WERI-Rb-1 (cell line): ENCODE measurements around the gene ZNF579.
"Not testable (repeated sequence)": the region's sequence is repeated elsewhere in the genome, so short reads cannot be mapped to it uniquely, and the experiment has no call there.

ENCODE experiments used
- DNase-seq: peaks from one replicate; pipeline ENCODE4 v3.0.0-alpha.2; 2020
- H3K27ac ChIP-seq: fragments of 250-450 bp; sonication (Bioruptor Pico); 2 replicates; pipeline ENCODE4 v1.5.1; 2020; ENCODE audit warnings: mild to moderate bottlenecking, moderate library complexity
- H3K27me3 ChIP-seq: fragments of 250-450 bp; sonication (Bioruptor Pico); 2 replicates; pipeline ENCODE4 v1.5.1; 2021; ENCODE audit warnings: mild to moderate bottlenecking, low read depth, moderate library complexity; ENCODE audit not compliant: insufficient read depth, severe bottlenecking
- H3K36me3 ChIP-seq: fragments of 250-450 bp; sonication (Bioruptor Pico); 2 replicates; pipeline ENCODE4 v1.5.1; 2020; ENCODE audit warnings: mild to moderate bottlenecking, moderate library complexity
- H3K4me3 ChIP-seq: 2 replicates; pipeline ENCODE4 v1.5.1; 2011; ENCODE audit warnings: low read depth, mild to moderate bottlenecking, control low read depth, low read length
- H3K9me3 ChIP-seq: fragments of 250-450 bp; sonication (Bioruptor Pico); 2 replicates; pipeline ENCODE4 v1.5.1; 2021; ENCODE audit warnings: mild to moderate bottlenecking, moderate library complexity; ENCODE audit not compliant: severe bottlenecking
- TF ChIP-seq, protein P1 (sequence below): IDR thresholded peaks from 2 replicates; pipeline ENCODE4 v1.5.1; 2011; ENCODE audit warnings: low read depth, mild to moderate bottlenecking, control low read depth, inconsistent platforms, low read length

ZNF579 gene

DNA sequence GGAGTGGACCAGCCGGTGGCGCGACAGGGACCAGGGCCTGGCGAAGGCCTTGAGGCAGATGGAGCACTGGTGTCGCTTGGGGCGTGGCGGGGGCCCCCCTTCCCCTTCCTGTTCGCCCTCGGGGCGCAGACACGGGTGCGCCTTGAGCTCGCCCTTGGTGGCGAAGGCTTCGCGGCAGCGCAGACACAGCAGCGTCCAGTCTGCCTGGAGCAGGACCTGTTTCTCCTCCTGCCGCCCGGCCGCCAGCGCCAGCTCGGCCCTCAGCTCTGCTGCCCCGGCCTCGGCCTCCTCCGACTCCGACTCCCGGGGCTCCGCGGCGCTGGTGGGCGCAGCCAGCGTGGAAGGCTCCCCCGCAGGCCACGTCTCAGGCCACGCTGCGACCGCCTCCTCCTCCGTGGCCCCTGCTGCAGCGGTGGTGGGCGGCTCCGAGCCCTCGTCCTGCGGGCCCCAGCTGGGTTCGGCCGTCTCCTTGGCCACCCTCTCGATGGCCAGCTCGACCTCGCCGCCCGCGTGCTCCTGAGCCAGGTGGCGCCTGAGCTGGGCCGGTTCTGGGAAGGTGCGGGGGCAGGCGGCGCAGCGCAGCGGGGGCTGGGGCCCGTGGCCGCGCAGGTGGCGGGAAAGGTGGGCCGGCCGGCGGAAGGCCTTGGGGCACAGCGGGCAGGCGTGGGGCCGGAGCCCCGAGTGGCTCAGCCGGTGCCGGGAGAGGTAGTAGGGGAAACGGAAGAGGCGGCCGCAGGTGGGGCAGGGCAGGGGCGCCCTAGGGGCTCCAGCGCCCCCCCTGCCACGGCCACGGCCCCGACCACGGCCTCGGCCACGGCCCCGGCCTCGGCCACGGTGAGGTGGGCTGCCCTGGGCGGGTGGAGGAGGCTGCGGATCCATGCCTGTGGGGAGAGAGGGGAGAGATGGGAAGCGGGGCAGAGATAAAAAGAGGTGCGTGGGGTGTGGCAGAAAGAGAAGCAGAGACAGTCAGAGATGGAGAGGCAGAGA is 1.6 kb downstream of the ZNF579 start:
- peaks cover 18% of the 10 kb centered on the region for H3K36me3 ChIP-seq
- TF ChIP-seq, protein P1, sequence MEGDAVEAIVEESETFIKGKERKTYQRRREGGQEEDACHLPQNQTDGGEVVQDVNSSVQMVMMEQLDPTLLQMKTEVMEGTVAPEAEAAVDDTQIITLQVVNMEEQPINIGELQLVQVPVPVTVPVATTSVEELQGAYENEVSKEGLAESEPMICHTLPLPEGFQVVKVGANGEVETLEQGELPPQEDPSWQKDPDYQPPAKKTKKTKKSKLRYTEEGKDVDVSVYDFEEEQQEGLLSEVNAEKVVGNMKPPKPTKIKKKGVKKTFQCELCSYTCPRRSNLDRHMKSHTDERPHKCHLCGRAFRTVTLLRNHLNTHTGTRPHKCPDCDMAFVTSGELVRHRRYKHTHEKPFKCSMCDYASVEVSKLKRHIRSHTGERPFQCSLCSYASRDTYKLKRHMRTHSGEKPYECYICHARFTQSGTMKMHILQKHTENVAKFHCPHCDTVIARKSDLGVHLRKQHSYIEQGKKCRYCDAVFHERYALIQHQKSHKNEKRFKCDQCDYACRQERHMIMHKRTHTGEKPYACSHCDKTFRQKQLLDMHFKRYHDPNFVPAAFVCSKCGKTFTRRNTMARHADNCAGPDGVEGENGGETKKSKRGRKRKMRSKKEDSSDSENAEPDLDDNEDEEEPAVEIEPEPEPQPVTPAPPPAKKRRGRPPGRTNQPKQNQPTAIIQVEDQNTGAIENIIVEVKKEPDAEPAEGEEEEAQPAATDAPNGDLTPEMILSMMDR = no peak
- peak overlapping the region; percentile 90 for H3K27ac ChIP-seq
- H3K9me3 ChIP-seq = no peaks in the 10 kb centered on the region
- no peak for DNase-seq
- H3K27me3 ChIP-seq = no peaks in the 10 kb centered on the region
- H3K4me3 ChIP-seq = peak overlapping the region; percentile 95; the same call in 1 of the 2 replicates

DNA sequence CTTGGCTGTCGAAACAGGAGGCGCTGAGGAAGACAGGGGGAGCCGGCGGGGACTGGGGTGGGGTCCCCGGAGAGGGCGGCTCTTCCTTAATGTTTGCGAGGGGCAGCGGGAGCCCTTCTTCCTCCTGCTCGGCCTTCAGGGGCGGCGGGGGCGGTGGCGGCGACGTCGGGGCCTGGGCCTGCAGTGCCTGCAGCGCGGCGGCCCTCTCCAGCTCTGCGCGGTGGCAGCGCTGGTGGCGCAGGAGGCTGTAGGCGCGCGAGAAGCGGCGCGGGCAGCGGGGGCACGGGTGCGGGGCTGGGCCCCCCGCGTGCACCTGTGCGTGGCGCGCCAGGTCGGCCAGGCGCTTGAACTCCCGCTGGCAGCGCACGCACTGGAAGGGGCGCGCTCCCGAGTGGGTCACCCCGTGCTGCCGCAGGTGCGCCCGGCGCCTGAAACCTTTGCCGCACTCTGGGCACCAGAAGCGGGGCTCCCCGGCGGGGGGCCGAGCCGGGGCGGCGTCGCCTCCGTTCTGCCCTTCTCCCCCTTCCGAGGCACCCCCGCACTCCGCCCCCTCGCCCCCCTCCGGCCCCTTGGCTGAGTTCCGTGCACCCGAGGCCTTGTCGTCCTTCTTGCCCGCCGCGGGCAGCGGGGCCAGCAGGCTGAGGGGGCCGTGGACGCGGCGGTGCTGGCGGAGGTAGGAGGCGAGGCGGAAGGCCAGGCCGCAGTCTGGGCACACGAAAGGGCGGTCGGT is 2.5 kb downstream of the ZNF579 start:
- no peaks in the 10 kb centered on the region for H3K27me3 ChIP-seq
- TF ChIP-seq, protein P1 = no peak
- H3K27ac ChIP-seq = no peak overlapping the region

DNA sequence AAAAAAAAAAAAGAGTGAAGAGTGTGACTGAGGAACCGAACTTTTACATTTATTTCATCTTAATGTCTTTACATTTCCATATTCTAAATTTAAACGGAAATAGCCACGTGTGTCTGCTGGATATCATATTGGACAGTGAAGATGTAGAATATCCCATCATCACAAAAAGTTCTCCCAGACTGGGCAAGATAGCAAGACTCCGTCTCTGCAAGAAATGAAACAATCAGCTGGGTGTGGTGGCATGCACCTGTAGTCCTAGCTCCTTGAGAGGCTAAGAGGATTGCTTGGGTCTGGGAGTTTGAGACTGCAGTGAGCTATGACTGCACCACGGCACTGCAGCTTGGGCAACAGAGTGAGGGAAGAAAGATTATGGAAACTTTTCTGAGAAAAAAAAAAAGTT is 3.9 kb downstream of the ZNF579 start:
- no peak for DNase-seq
- no peak overlapping the region for H3K27ac ChIP-seq
- no peak overlapping the region for H3K4me3 ChIP-seq
- peaks cover 18% of the 10 kb centered on the region for H3K36me3 ChIP-seq
- TF ChIP-seq, protein P1 = no peak
- no peaks in the 10 kb centered on the region for H3K27me3 ChIP-seq
- no peaks in the 10 kb centered on the region for H3K9me3 ChIP-seq

More for the DNA sequence above, 2.5 kb downstream of the ZNF579 start:
- no peaks in the 10 kb centered on the region for H3K9me3 ChIP-seq
- no peak overlapping the region for H3K4me3 ChIP-seq
- no peak for DNase-seq
- peaks cover 18% of the 10 kb centered on the region for H3K36me3 ChIP-seq

DNA sequence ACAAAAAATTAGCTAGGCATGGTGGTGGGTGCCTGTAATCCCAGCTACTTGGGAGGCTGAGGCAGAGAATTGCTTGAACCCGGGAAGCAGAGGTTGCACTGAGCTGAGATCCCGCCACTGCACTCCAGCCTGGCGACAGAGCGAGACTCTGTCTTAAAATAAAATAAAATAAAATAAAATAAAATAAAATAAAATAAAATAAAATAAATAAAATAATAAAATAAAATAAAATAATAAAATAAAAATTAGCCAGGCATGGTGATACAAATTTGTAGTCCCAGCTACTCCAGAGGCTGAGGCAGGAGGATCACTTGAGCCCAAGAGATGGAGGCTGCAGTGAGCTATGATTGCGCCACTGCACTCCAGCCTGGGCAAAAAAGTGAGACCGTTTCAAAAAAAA is 6.7 kb downstream of the ZNF579 start:
- H3K27ac ChIP-seq, DNase-seq, H3K9me3 ChIP-seq, H3K27me3 ChIP-seq, H3K4me3 ChIP-seq: not testable (repeated sequence)
- H3K36me3 ChIP-seq = peaks cover 18% of the 10 kb centered on the region

DNA sequence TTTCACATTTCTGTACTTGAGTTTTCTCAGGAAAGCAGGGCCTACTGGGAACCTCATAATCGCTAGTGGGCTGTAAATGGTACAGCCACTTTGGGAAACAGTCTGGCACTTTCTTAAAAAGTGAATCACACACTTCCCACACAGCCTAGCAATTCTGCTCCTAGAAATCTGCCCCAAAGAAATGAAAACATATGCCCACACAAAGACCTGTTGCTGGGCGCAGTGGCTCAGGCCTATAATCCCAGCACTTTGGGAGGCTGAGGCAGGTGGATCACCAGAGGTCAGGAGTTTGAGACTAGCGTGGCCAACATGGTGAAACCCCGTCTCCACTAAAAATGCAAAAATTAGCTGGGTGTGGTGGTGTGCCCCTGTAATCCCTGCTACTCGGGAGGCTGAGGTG is 11.2 kb downstream of the ZNF579 start:
- not testable (repeated sequence) for DNase-seq, H3K36me3 ChIP-seq, H3K9me3 ChIP-seq, H3K27ac ChIP-seq, H3K4me3 ChIP-seq, H3K27me3 ChIP-seq

DNA sequence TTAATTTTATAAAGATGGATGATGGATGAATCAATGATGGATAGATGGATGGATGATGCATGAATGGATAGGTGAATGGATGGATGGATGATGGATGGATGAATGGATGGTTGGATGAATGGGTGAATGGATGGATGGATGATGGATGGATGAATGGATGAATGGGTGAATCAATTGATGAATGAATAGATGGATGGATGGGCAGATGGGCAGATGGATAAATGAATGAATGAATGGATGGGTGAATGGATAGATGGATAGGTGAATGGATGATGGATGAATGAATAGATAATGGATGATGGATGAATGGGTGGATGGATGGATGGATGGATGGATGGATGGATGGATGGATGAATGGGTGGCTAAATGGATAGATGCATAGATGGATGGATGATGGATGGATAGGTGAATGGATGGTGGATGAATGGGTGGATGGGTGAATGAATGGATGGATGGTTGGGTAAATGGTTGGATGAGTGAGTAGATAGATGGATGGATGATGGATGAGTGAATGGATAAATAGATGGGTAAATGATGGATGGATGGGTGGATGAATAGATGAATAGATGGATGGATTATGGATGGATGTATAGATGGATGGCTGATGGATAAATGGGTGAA is 12.8 kb downstream of the ZNF579 start:
- Histone ChIP-seq H3K27me3 (no peaks in the 10 kb centered on the region), H3K9me3 (no peaks in the 10 kb centered on the region)

More for the DNA sequence above, 12.8 kb downstream of the ZNF579 start:
- no peak overlapping the region for H3K27ac ChIP-seq
- DNase-seq = no peak
- no peaks in the 10 kb centered on the region for H3K36me3 ChIP-seq
- TF ChIP-seq, protein P1 = no peak
- H3K4me3 ChIP-seq = no peak overlapping the region
